GM13976 (cell line): ENCODE measurements around the gene INPP5B.
"Not testable (repeated sequence)": the region's sequence is repeated elsewhere in the genome, so short reads cannot be mapped to it uniquely, and the experiment has no call there.

ENCODE experiments used
- DNase-seq: peaks from one replicate; pipeline ENCODE4 v3.0.0; 2012; ENCODE audit warnings: low spot score
- CTCF ChIP-seq: IDR thresholded peaks from 2 replicates; pipeline ENCODE4 v1.5.1; 2012; ENCODE audit warnings: borderline replicate concordance, mild to moderate bottlenecking; ENCODE audit not compliant: insufficient read depth; ENCODE audit errors: extremely low read depth, missing control alignments, control extremely low read depth
- in situ Hi-C: fragments of 300-500 bp; cut with MboI; formaldehyde crosslinking; loops from one replicate; pipeline ENCODE4 v1.12.0; 2022; ENCODE audit warnings: low sequenced_read_pairs, mixed read lengths, inconsistent platforms; ENCODE audit not compliant: unreplicated experiment

INPP5B gene

GRCh38 chr1:37978541-37978940 lies 31.7 kb upstream of the INPP5B start:
- in situ Hi-C loops: no loop called here
- no peak for DNase-seq
- TF ChIP-seq CTCF: no peak

- DNase-seq, in situ Hi-C loops: not testable (repeated sequence)
Observed at GRCh38 chr1:37975083-37975482, 28.2 kb upstream of the INPP5B start.

GRCh38 chr1:37974567-37974966 lies 27.7 kb upstream of the INPP5B start:
- DNase-seq: no peak
- in situ Hi-C loops: no loop called here
- TF ChIP-seq CTCF: no peak

More at GRCh38 chr1:37975083-37975482, 28.2 kb upstream of the INPP5B start:
- peak; percentile 28 for TF ChIP-seq CTCF

GRCh38 chr1:37973684-37974083 lies 26.8 kb upstream of the INPP5B start:
- in situ Hi-C loops, DNase-seq: not testable (repeated sequence)

- in situ Hi-C loops: loop anchor here (10.0 kb wide), 1 partner anchor 80 kb away; no protein-coding TSS in a partner anchor
- TF ChIP-seq CTCF: no peak
- DNase-seq: no peak
Observed at GRCh38 chr1:37965301-37965700, 18.4 kb upstream of the INPP5B start.

GRCh38 chr1:37964106-37964505 lies 17.3 kb upstream of the INPP5B start:
- in situ Hi-C loops: loop anchor here (10.0 kb wide), 1 partner anchor 79 kb away; no protein-coding TSS in a partner anchor
- not testable (repeated sequence) for DNase-seq

- no peak for DNase-seq
- in situ Hi-C loops: no loop called here
- TF ChIP-seq CTCF: no peak
Observed at GRCh38 chr1:37958690-37959089, 11.8 kb upstream of the INPP5B start.

- no peak for DNase-seq
- no peak for TF ChIP-seq CTCF
- in situ Hi-C loops: no loop called here
Observed at GRCh38 chr1:37955685-37956084, 8.8 kb upstream of the INPP5B start.
